PC-9 (cell line): Measurements from ENCODE around the gene PSMD1.

Experiments used
- EZH2 ChIP-seq: fragments of 200-600 bp; sonication (generic); IDR thresholded peaks from 2 replicates; pipeline ENCODE4 v1.8.0; 2017; ENCODE audit warnings: antibody characterized with exemption, low read depth
- TF ChIP-seq, protein P1 (sequence below): fragments of 200-600 bp; sonication (generic); conservative IDR thresholded peaks from 2 replicates; pipeline ENCODE4 v1.6.1; 2017; ENCODE audit warnings: mixed run types, antibody characterized with exemption, mild to moderate bottlenecking, moderate library complexity

DNA sequence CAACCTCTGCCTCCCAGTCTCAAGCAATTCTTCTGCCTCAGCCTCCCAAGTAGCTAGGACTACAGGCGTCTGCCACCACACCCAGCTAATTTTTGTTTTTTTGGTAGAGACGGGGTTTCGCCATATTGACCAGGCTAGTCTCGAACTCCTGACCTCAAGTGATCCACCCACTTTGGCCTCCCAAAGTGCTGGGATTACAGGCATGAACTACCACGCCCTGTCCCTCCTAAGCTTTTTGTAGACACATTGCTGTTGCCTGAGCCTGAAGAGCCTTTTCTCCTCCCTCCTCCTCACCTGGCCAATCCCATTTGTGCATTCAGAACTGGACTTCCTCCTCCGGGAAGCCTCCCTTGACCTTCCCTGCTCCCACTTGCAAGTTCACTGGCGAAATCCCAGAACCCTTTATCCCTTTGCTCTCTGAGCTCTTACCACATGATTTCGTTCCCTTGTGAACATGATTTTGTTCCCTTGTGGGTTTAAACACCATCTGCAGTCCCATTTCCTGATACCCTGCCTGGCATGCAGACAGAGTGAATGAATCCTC, 16.8 kb upstream of the PSMD1 start:
- TF ChIP-seq, protein P1, sequence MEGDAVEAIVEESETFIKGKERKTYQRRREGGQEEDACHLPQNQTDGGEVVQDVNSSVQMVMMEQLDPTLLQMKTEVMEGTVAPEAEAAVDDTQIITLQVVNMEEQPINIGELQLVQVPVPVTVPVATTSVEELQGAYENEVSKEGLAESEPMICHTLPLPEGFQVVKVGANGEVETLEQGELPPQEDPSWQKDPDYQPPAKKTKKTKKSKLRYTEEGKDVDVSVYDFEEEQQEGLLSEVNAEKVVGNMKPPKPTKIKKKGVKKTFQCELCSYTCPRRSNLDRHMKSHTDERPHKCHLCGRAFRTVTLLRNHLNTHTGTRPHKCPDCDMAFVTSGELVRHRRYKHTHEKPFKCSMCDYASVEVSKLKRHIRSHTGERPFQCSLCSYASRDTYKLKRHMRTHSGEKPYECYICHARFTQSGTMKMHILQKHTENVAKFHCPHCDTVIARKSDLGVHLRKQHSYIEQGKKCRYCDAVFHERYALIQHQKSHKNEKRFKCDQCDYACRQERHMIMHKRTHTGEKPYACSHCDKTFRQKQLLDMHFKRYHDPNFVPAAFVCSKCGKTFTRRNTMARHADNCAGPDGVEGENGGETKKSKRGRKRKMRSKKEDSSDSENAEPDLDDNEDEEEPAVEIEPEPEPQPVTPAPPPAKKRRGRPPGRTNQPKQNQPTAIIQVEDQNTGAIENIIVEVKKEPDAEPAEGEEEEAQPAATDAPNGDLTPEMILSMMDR, result no peak
- no peak for TF ChIP-seq EZH2
